ENCODE data around the gene RPS15A. TPM values are rescaled to one million over a fixed set of nuclear protein-coding genes. Genes with fewer than 3 reads are reported as not detected.
A peak's percentile ranks its signal among the peaks of the same experiment; 100 is the strongest.

The RPS15A gene
- total RNA-seq, result 2,539 TPM
- 1,000 to 10,000 TPM; 2,846 to 4,681 (median 4,057) TPM for polyA plus RNA-seq

GRCh38 chr16:18789850-18790706 is at the start of gene RPS15A:
TSS of gene RPS15A (minus strand) at chr16:18790334. CDS start at chr16:18789113, 1,221 bp downstream.
- H3K9me3 ChIP-seq (ENCODE audit: control insufficient read depth in 2 of 2, low read length in 2 of 2), result no peaks in the 10 kb centered on the region
- H3K27ac ChIP-seq (ENCODE audit: insufficient read depth, low read length, poor library complexity, severe bottlenecking), result peak within 1 kb of the TSS; percentile 81
- H3K4me1 Mint-ChIP-seq, result peaks cover 24 to 53% (median 41%) of the 10 kb centered on the region in 4 donors
- peak within 1 kb of the TSS; percentile 99 for H3K4me3 ChIP-seq (ENCODE audit: low read depth, low read length)
- H3K36me3 ChIP-seq (ENCODE audit: control insufficient read depth, insufficient read depth, low read length), result peaks cover 66% of the 10 kb centered on the region
- peak within 1 kb of the TSS; percentile 89 to 99 (median 97) for H3K4me3 Mint-ChIP-seq
- no peaks in the 10 kb centered on the region for H3K27me3 Mint-ChIP-seq
- H3K27ac Mint-ChIP-seq, result peak within 1 kb of the TSS; percentile 95 to 99 (median 97)
- H3K4me1 ChIP-seq (ENCODE audit: control insufficient read depth, insufficient read depth, low read length, poor library complexity, severe bottlenecking), result peaks cover 42% of the 10 kb centered on the region
- DNase-seq (peak; percentile 92 to 98 (median 94)), ATAC-seq (ENCODE audit: low read depth in 2 of 2) (peak; percentile 96 to 97)
- no peaks in the 10 kb centered on the region for H3K27me3 ChIP-seq (ENCODE audit: control insufficient read depth, insufficient read depth, low read length)
- H3K9me3 Mint-ChIP-seq, result no peaks in the 10 kb centered on the region
- H3K36me3 Mint-ChIP-seq, result peaks cover 56% of the 10 kb centered on the region

GRCh38 chr16:18839555-18839954 is 49.4 kb upstream of the RPS15A start:
- Histone ChIP-seq H3K4me3 (ENCODE audit: low read depth, low read length) (no peak overlapping the region), H3K27ac (ENCODE audit: insufficient read depth, low read length, poor library complexity, severe bottlenecking) (no peak overlapping the region), H3K9me3 (ENCODE audit: control insufficient read depth in 2 of 2, low read length in 2 of 2) (no peaks in the 10 kb centered on the region), H3K27me3 (ENCODE audit: control insufficient read depth, insufficient read depth, low read length) (no peaks in the 10 kb centered on the region), H3K36me3 (ENCODE audit: control insufficient read depth, insufficient read depth, low read length) (peaks cover 92% of the 10 kb centered on the region), H3K4me1 (ENCODE audit: control insufficient read depth, insufficient read depth, low read length, poor library complexity, severe bottlenecking) (no peaks in the 10 kb centered on the region)
- Mint-ChIP-seq H3K4me1 (peaks cover 0 to 8% (median 3%) of the 10 kb centered on the region in 4 donors), H3K36me3 (peaks cover 65% of the 10 kb centered on the region), H3K9me3 (no peaks in the 10 kb centered on the region), H3K27me3 (no peaks in the 10 kb centered on the region), H3K4me3 (no peak overlapping the region), H3K27ac (peak overlapping the region; percentile 13 to 41 (median 26))
- DNase-seq (no peak), ATAC-seq (ENCODE audit: low read depth in 2 of 2) (no peak)

DNA sequence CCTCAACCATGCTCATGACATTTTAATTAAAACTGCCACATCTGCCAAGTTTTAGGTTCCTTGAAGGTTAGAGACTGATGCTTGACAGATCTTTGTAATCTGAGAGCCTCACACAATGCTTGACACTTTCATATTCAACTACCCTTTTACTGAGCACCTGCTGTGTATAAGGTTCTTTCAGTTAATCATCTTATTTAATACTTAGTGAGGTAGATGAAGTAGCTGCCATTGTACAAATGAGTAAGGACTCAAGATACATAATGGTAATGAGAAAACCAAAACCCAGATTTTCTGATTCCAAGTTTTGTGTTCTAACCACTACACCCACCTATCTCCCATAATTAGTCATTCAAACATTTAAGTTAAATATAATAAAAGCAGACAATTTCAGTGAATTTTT is 46.6 kb upstream of the RPS15A start:
- no peak for DNase-seq
- H3K4me1 ChIP-seq (ENCODE audit: control insufficient read depth, insufficient read depth, low read length, poor library complexity, severe bottlenecking), result no peaks in the 10 kb centered on the region
- peak overlapping the region in 1 of 3 donors; percentile 47 for H3K27ac Mint-ChIP-seq

GRCh38 chr16:18834864-18835263 is 44.7 kb upstream of the RPS15A start:
- no peaks in the 10 kb centered on the region for H3K27me3 Mint-ChIP-seq
- H3K36me3 Mint-ChIP-seq, result peaks cover 54% of the 10 kb centered on the region
- H3K27ac Mint-ChIP-seq, result peak overlapping the region in 1 of 3 donors; percentile 44
- Histone ChIP-seq H3K9me3 (ENCODE audit: control insufficient read depth in 2 of 2, low read length in 2 of 2) (no peaks in the 10 kb centered on the region), H3K27me3 (ENCODE audit: control insufficient read depth, insufficient read depth, low read length) (no peaks in the 10 kb centered on the region), H3K27ac (ENCODE audit: insufficient read depth, low read length, poor library complexity, severe bottlenecking) (no peak overlapping the region), H3K4me1 (ENCODE audit: control insufficient read depth, insufficient read depth, low read length, poor library complexity, severe bottlenecking) (no peaks in the 10 kb centered on the region), H3K36me3 (ENCODE audit: control insufficient read depth, insufficient read depth, low read length) (peaks cover 98% of the 10 kb centered on the region), H3K4me3 (ENCODE audit: low read depth, low read length) (no peak overlapping the region)
- DNase-seq (no peak), ATAC-seq (ENCODE audit: low read depth in 2 of 2) (no peak)
- H3K4me3 Mint-ChIP-seq, result no peak overlapping the region
- H3K9me3 Mint-ChIP-seq, result no peaks in the 10 kb centered on the region
- peaks cover 0 to 3% (median under 1%) of the 10 kb centered on the region in 4 donors for H3K4me1 Mint-ChIP-seq

More for the DNA sequence above, 46.6 kb upstream of the RPS15A start:
- Histone ChIP-seq H3K27ac (ENCODE audit: insufficient read depth, low read length, poor library complexity, severe bottlenecking) (no peak overlapping the region), H3K36me3 (ENCODE audit: control insufficient read depth, insufficient read depth, low read length) (peaks cover 98% of the 10 kb centered on the region), H3K9me3 (ENCODE audit: control insufficient read depth in 2 of 2, low read length in 2 of 2) (no peaks in the 10 kb centered on the region), H3K4me3 (ENCODE audit: low read depth, low read length) (no peak overlapping the region), H3K27me3 (ENCODE audit: control insufficient read depth, insufficient read depth, low read length) (no peaks in the 10 kb centered on the region)
- Mint-ChIP-seq H3K4me3 (no peak overlapping the region), H3K27me3 (no peaks in the 10 kb centered on the region), H3K36me3 (peaks cover 63% of the 10 kb centered on the region), H3K4me1 (peaks cover 0 to 3% (median 2%) of the 10 kb centered on the region in 4 donors), H3K9me3 (no peaks in the 10 kb centered on the region)
- ATAC-seq (ENCODE audit: low read depth in 2 of 2), result no peak

GRCh38 chr16:18833707-18834505 is 43.8 kb upstream of the RPS15A start:
- H3K9me3 ChIP-seq (ENCODE audit: control insufficient read depth in 2 of 2, low read length in 2 of 2), result no peaks in the 10 kb centered on the region
- Mint-ChIP-seq H3K4me3 (no peak overlapping the region), H3K27me3 (no peaks in the 10 kb centered on the region), H3K4me1 (peaks cover 0 to 3% (median under 1%) of the 10 kb centered on the region in 4 donors), H3K36me3 (peaks cover 54% of the 10 kb centered on the region), H3K9me3 (no peaks in the 10 kb centered on the region), H3K27ac (peak overlapping the region in 2 of 3 donors; percentile 32 to 44)
- H3K36me3 ChIP-seq (ENCODE audit: control insufficient read depth, insufficient read depth, low read length), result peaks cover 98% of the 10 kb centered on the region
- DNase-seq (no peak), ATAC-seq (ENCODE audit: low read depth in 2 of 2) (no peak)
- no peak overlapping the region for H3K27ac ChIP-seq (ENCODE audit: insufficient read depth, low read length, poor library complexity, severe bottlenecking)
- H3K4me3 ChIP-seq (ENCODE audit: low read depth, low read length), result no peak overlapping the region
- H3K27me3 ChIP-seq (ENCODE audit: control insufficient read depth, insufficient read depth, low read length), result no peaks in the 10 kb centered on the region
- no peaks in the 10 kb centered on the region for H3K4me1 ChIP-seq (ENCODE audit: control insufficient read depth, insufficient read depth, low read length, poor library complexity, severe bottlenecking)

DNA sequence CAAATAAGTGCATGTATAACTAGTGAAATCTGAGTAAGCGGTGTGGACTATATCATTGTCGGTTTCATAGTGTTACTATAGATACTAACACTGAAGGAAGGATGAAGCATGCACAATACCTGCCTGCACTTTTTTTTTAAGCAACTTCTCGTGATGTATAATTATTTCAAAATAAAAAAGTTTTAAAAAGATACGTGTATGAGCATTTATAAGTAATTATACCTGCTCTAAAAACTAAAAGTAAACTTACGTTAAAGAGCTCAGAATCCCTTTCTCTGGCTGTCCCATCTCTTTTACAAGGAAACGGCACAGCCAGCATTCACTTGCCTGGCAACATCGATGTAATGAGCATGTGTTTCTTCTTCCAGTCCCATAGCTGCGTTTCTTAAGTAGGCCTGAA is 42.5 kb upstream of the RPS15A start:
- peaks cover 0 to 2% (median 0%) of the 10 kb centered on the region in 4 donors for H3K4me1 Mint-ChIP-seq
- H3K9me3 Mint-ChIP-seq, result no peaks in the 10 kb centered on the region
- H3K27me3 Mint-ChIP-seq, result no peaks in the 10 kb centered on the region

DNA sequence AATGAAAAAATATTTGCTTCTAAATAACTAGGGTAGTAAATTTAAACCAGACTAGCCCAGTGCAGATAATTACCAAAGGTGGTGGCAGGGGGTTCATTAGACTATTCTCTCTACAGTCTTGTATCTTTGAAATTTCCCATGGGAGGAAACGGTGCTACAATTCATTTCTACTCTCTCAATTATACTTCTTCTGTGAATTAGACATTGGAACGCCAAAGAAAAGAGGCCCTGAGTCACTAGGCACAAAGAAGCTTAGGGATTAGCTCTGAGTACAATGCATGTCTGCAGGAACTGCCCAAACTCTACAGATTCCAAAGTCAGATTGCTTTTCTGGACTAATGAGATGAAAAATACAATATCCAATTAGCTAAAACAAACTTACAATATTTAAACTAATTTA is 41.9 kb upstream of the RPS15A start:
- ATAC-seq (ENCODE audit: low read depth in 2 of 2), result no peak
- H3K9me3 Mint-ChIP-seq, result no peaks in the 10 kb centered on the region
- peaks cover 92% of the 10 kb centered on the region for H3K36me3 ChIP-seq (ENCODE audit: control insufficient read depth, insufficient read depth, low read length)

More for the DNA sequence above, 42.5 kb upstream of the RPS15A start:
- peaks cover 96% of the 10 kb centered on the region for H3K36me3 ChIP-seq (ENCODE audit: control insufficient read depth, insufficient read depth, low read length)
- ATAC-seq (ENCODE audit: low read depth in 2 of 2), result no peak
- H3K36me3 Mint-ChIP-seq, result peaks cover 53% of the 10 kb centered on the region
- DNase-seq, result no peak
- no peak overlapping the region for H3K27ac Mint-ChIP-seq
- H3K27me3 ChIP-seq (ENCODE audit: control insufficient read depth, insufficient read depth, low read length), result no peaks in the 10 kb centered on the region
- no peak overlapping the region for H3K4me3 ChIP-seq (ENCODE audit: low read depth, low read length)
- no peak overlapping the region for H3K27ac ChIP-seq (ENCODE audit: insufficient read depth, low read length, poor library complexity, severe bottlenecking)
- H3K4me3 Mint-ChIP-seq, result no peak overlapping the region
- H3K9me3 ChIP-seq (ENCODE audit: control insufficient read depth in 2 of 2, low read length in 2 of 2), result no peaks in the 10 kb centered on the region
- H3K4me1 ChIP-seq (ENCODE audit: control insufficient read depth, insufficient read depth, low read length, poor library complexity, severe bottlenecking), result no peaks in the 10 kb centered on the region

More for the DNA sequence above, 41.9 kb upstream of the RPS15A start:
- Histone ChIP-seq H3K27ac (ENCODE audit: insufficient read depth, low read length, poor library complexity, severe bottlenecking) (no peak overlapping the region), H3K9me3 (ENCODE audit: control insufficient read depth in 2 of 2, low read length in 2 of 2) (no peaks in the 10 kb centered on the region), H3K4me3 (ENCODE audit: low read depth, low read length) (no peak overlapping the region), H3K4me1 (ENCODE audit: control insufficient read depth, insufficient read depth, low read length, poor library complexity, severe bottlenecking) (no peaks in the 10 kb centered on the region), H3K27me3 (ENCODE audit: control insufficient read depth, insufficient read depth, low read length) (no peaks in the 10 kb centered on the region)
- H3K4me3 Mint-ChIP-seq, result no peak overlapping the region
- H3K27ac Mint-ChIP-seq, result no peak overlapping the region
- no peak for DNase-seq
- peaks cover 0 to 2% (median 0%) of the 10 kb centered on the region in 4 donors for H3K4me1 Mint-ChIP-seq
- H3K27me3 Mint-ChIP-seq, result no peaks in the 10 kb centered on the region
- H3K36me3 Mint-ChIP-seq, result peaks cover 47% of the 10 kb centered on the region
